GM21526 (cell line): Measurements from ENCODE around the gene SPRR1A.

Source experiments
- ATAC-seq: cut with Tn5 transposase; IDR thresholded peaks from one replicate; pipeline ENCODE4 v1.9.1; 2021; ENCODE audit warnings: moderate library complexity; ENCODE audit not compliant: unreplicated experiment, low FRiP score

The SPRR1A gene

GRCh38 chr1:152983743-152984142 is at the start of gene SPRR1A:
Gene SPRR1A (plus strand): TSS chr1:152984081. CDS start chr1:152985231, 1,150 bp downstream.
- ATAC-seq, result no peak

GRCh38 chr1:152940614-152941013 is 43.3 kb upstream of the SPRR1A start:
- no peak for ATAC-seq

DNA sequence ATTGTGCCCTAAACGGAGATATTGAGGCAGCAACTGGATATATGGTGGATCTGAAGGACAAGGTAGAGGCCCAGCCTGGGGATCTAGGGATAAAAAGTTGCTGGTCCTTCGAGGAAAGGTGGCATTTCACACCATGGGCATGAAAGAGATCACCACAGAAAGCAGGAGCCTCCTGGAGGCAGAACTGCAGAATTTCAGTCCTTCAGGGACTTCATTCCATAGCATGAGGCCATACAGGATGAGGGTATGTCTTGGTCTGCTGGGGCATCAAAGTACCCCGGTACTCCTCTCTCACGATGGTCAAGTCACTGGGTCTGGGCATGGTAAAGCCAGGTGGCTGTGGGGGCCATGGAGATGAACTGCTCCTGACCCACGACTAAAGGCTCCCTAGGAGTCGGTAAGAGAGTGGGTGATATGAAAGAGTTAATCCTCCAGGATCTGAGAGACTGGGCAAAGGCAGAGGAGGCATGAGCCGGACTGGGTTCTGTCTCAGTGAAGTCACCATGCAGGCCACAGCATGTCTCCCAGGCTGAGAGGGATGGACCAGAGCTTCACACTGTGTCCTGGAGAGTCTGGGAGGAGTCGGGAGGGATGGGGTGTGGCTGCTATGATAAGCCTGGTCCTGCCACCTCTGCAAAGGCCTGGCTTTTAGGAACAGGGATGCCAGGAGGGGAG is 42.7 kb upstream of the SPRR1A start:
- no peak for ATAC-seq

DNA sequence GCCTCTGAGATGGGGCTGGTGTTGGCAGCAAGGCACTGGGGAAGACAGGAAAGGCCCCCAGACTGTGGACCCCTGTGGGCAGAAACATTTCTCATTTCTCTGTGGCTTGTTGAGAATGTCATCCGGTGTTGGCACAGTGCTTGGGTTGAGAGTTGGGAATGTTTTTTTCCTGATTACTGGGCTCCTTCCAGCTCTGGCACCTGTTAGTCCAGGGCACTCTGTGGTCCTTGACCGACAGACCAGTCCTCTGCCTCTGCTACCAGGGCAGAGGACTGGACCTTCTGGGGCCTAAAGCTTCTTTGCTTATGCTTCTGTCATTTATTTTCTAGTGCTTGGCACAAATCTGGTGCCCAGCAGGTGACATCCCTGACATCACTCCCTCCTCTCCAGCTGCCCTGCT is 41.7 kb upstream of the SPRR1A start:
- ATAC-seq, result no peak

GRCh38 chr1:152946248-152946647 is 37.6 kb upstream of the SPRR1A start:
- ATAC-seq, result no peak

- ATAC-seq, result no peak
These were observed 37.1 kb upstream of the SPRR1A start, which contains the start of gene SPRR5 for GRCh38 chr1:152946651-152947256. Gene SPRR5 (plus strand): TSS chr1:152947206. CDS start chr1:152948555, 1,349 bp downstream.

DNA sequence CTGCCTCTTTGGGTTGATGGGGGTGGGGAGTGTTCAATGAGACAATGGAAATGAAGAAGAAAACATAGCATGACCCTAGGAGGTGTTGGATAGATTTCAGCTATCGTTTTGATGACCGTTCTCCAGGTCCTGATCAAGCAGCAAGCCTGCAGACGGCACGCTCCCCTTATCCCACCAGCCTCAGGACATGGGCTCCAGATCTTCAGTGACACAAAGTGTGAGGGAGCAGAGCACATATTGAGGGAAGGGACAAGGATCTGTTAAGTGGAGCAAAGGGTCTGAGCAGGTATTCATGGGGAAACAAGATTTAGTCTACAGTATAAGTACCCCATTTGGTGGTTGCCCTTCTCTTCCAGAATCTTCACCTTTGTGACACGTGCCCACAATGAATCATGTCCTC is 32.2 kb upstream of the SPRR1A start:
- no peak for ATAC-seq

DNA sequence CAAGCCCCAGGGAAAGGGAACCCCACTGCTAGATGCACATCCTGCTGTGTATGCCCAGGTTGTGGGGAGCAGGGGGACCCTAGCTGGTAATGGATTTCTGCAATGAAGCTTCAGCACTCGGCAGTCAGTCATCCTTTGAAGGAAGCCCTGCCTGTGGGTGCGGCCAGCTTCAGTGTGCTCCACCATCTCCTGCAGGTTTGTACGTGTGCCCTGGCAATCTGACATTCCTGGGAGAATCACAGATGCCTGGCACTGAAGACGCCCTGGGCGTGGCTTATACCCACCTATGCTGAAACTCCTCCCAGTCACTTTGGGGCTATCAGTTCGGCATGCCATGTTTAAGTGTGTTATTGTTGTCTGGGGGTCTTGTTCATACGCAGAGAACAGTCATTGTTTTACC is 30.1 kb upstream of the SPRR1A start:
- no peak for ATAC-seq

GRCh38 chr1:152954436-152954835 is 29.4 kb upstream of the SPRR1A start:
- ATAC-seq, result no peak

- no peak for ATAC-seq
These were observed 26.3 kb upstream of the SPRR1A start for GRCh38 chr1:152957561-152957960.

GRCh38 chr1:152959273-152959672 is 24.6 kb upstream of the SPRR1A start:
- no peak for ATAC-seq

DNA sequence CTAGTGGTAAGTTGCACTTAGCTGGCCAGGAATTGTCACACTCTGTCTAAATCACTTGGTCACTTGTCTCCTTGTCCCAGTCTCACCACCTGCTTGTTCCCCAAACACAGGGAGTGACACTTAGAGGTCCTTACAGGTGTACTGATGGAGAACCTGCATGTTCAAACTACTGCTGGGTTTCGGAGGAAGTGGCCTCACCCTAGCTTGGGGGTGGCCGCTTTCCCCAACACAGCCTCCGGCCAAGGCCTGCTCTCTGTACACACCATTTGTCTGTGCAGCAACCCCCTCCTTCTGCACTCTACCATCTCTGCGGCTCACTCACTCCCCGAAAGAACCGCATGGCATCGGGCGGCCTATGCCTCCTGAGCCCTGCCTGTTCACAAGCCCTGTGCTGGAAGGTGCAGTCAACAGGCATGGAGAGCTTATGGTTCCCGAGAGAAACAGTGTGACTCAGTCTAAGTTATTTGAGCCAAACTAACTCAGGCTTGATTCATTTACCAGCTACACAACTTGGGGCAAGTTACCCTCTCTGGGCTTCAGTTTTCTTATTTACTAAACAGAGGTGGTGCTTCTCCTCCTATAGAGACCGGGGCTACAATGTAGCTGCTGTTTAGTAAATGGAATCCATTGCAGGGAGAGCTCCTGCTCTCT is 24.0 kb upstream of the SPRR1A start:
- no peak for ATAC-seq

GRCh38 chr1:152960452-152961044 is 23.3 kb upstream of the SPRR1A start:
- no peak for ATAC-seq

GRCh38 chr1:152961226-152961891 is 22.5 kb upstream of the SPRR1A start:
- ATAC-seq, result no peak

DNA sequence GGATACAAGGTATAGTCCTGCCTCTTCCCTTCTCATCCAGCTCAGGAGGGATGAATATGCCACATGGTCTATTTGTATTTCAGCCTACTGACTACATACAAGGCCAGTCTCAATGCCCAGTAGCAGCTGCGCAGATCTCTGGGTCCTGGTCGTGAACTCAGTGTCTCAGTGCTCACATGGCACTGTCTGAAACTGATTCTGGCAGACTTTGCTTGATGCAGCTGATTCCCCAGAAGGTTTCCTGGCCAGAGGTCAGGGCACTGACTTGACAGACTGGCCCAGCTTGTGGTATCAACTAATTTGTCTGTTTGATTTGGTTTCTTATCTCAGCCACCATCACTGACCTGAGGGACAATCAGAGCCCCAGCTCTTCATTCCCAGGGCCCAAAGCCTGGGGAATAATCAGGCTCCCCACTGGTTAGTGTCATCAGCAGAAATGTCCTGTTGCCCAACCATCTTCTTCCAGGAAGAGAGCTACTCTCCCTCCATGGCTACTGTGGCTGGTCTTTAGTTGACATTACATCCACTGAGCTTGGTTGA is 20.9 kb upstream of the SPRR1A start:
- ATAC-seq, result no peak

DNA sequence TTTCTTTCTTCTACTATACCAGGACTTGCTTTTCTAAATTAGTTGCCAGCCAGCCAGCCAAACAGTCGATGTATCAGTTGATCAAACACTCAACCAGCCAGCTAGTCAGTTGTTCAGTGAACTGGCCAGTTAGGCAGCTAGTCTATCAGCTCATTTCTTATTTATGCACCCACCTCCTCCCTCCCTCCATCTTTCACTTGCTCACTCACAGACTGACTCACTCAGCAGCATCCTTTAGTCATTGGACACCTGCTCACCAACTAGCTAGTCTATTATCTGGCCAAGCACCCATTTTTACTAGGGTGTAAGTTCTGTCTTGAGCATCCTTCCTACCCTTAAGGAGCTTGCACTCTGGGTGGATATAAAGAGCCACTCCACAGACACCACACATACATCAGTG is 19.3 kb upstream of the SPRR1A start:
- no peak for ATAC-seq

GRCh38 chr1:152965853-152966252 is 18.0 kb upstream of the SPRR1A start:
- no peak for ATAC-seq

GRCh38 chr1:152967201-152967600 is 16.7 kb upstream of the SPRR1A start:
- no peak for ATAC-seq

GRCh38 chr1:152968248-152968647 is 15.6 kb upstream of the SPRR1A start:
- ATAC-seq, result peak; percentile 91

- no peak for ATAC-seq
These were observed 14.8 kb upstream of the SPRR1A start for GRCh38 chr1:152969036-152969435.

- ATAC-seq, result no peak
These were observed 13.4 kb upstream of the SPRR1A start, which contains the start of gene SPRR4 for GRCh38 chr1:152970495-152970894. Gene SPRR4 (plus strand): TSS chr1:152970648. CDS start chr1:152971891, 1,243 bp downstream.
